Activated CD4-positive, alpha-beta T cell treated with anti-CD3 and anti-CD28 coated beads, Interleukin-2, amount 50 U/mL, for 1 hour (primary cell): ENCODE results near the gene F9.
"Not testable (repeated sequence)": the region's sequence is repeated elsewhere in the genome, so short reads cannot be mapped to it uniquely, and the experiment has no call there.

Experiments used
- DNase-seq: peaks from one replicate; pipeline ENCODE4 v3.0.0-alpha.2; 2020

F9 gene

DNA sequence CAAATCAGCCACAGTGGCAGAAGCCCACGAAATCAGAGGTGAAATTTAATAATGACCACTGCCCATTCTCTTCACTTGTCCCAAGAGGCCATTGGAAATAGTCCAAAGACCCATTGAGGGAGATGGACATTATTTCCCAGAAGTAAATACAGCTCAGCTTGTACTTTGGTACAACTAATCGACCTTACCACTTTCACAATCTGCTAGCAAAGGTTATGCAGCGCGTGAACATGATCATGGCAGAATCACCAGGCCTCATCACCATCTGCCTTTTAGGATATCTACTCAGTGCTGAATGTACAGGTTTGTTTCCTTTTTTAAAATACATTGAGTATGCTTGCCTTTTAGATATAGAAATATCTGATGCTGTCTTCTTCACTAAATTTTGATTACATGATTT, at the start of gene F9:
Gene F9 (plus strand): TSS at position 190 of the 400 bp plus-strand sequence. CDS start 26 bp downstream, at position 216.
- no peak for DNase-seq

DNA sequence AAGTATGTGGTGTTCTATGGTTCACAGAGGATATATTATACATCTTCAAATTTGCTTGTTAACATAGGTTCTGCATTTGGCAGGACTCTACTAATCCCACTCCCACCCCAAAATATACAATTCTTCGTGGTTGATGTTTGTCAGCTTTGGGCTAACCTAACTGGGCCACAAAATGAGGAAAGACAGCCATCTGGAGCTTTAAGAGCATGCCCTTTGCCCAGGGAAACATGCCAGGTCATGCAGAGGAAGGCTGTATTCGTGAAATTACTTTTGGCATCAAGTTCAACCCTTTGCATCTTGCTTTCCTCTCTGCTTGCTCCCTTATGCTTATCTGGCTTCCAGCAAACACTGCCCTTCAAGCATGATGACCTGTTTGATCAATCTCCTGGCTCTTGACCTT, 46.8 kb upstream of the F9 start:
- no peak for DNase-seq

DNA sequence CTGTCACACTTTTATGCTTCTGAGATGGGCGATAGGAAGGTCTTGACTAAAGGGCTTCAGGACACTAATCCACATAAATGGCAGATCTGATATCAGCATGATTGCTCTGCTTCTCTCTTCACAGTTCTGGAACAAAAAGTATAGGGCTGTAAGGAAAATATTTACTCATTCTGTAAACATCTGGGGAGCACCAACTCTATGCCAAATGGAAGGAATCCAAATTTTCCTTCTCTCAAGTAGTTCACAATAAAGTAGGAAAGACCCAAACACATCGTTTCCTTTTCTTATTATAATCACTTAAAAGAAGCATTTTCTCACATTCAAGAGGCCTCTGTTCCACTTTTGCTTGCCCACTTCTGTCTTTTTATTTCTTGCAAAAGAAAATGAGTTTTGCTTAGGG, 45.9 kb upstream of the F9 start:
- no peak for DNase-seq

DNA sequence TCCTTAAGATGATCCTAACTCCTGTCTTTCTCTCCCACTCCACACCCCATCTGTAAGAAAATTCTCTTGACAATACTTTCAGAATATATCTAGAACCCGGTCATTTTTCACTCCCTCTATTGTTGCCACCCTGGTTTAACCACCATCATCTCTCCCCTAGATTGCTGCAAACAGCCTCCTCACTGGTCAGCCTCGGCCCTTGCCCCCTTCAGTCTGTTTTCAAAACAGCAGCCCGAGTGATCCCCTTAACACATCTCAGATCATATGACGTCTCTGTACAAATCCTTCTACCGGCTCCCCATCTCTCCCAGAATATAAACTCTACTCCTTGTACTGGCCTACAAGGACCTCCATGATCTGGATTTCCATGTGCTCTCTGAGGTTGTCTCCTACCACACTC, 35.2 kb upstream of the F9 start:
- DNase-seq: no peak

DNA sequence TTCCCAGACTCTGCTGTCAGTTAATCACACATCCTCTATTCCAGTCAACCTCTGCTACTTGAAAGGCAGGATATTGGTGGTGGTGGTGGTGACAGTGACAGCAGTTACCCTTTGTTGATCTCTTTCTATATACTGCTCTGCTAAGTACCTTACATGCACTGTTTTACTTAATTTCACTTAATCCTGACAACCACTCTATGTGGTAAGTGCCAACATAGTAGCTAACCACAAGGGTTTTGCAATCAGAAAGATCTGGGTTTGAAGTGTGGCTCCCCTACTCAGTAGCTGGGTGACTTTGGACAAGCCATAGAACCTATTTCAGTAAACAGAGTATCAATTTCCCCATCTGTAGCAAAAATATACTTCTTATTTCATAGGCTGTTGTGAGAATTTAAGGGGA, 24.2 kb upstream of the F9 start:
- DNase-seq: no peak

DNA sequence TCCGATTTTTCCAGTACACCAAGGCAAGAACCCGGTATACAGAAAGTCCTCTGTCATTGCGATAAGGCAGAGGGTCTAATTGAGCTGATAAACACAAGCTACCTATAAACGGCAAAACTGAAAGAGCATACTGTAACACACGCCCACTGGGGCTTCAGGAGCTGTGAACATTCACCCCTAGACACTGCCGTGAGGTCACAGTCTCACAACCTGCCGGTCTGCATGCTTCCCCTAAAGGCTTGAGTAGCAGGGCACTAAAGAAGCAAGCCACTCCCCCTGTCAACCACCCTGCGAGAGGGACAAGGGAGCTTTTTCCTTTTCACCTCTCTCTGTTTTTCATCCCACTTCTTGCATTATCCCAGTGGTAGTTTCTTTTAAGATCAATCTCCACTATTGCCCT, 22.4 kb upstream of the F9 start:
- no peak for DNase-seq

DNA sequence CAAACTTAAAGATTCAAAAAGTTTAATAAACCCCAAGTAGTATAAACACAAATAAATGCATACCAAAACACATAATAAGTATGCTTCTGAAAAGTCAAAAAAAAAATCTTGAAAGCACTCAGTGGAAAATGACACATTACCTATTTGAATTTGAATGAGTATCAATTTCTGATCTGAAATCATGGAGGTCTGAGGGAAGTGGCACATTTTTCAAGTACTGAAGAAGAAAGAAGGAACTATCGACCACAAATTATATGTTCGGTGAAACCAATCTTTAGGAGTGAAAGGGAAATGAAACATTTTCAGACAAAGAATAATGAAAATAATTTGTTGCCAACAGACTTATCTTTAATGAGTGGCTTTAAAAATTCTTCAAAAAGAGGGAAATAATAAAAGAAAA, 12.1 kb upstream of the F9 start:
- no peak for DNase-seq

DNA sequence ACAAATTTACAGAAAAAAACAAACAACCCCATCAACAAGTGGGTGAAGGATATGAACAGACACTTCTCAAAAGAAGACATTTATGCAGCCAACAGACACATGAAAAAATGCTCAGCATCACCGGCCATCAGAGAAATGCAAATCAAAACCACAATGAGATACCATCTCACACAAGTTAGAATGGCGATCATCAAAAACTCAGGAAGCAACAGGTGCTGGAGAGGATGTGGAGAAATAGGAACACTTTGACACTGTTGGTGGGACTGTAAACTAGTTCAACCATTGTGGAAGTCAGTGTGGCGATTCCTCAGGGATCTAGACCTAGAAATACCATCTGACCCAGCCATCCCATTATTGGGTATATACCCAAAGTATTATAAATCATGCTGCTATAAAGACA, 1.7 kb upstream of the F9 start:
- not testable (repeated sequence) for DNase-seq

DNA sequence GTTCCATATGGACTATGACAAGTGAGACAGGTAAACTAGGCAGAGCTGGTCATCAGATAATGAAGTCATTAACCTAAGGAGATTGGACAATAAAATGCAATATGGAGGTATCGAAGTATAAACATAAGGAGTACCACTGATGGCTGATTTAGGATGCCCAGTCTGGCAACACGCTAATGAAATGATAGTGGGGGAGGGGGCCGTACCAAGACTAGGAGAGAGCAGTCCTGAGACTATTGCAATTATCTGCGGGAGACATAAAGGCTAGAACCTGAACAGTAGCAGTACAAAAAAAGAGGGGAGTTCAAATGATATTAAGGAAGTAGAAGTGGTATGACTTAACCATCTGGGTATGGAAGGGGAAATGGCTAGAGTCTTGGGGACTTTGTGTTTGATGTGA, 2.3 kb downstream of the F9 start:
- no peak for DNase-seq

DNA sequence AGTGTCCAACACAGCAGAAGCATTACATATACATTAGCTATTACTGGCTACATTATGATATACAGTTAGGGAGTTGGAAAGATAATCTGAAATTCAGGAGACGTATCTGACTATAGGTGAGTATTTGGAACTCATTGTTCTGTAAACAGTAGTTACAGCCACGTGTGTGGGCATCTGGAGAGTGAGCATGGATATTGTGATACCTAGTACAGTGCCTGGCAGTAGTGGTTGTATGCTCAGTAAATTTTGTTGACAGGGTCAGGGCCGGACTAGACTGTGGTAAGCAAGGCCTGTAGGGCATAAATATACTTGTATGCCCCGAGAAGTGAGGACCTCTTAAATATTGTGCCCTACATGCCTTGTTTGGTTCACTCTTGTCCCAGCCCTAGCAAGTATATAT, 2.9 kb downstream of the F9 start:
- DNase-seq: no peak

DNA sequence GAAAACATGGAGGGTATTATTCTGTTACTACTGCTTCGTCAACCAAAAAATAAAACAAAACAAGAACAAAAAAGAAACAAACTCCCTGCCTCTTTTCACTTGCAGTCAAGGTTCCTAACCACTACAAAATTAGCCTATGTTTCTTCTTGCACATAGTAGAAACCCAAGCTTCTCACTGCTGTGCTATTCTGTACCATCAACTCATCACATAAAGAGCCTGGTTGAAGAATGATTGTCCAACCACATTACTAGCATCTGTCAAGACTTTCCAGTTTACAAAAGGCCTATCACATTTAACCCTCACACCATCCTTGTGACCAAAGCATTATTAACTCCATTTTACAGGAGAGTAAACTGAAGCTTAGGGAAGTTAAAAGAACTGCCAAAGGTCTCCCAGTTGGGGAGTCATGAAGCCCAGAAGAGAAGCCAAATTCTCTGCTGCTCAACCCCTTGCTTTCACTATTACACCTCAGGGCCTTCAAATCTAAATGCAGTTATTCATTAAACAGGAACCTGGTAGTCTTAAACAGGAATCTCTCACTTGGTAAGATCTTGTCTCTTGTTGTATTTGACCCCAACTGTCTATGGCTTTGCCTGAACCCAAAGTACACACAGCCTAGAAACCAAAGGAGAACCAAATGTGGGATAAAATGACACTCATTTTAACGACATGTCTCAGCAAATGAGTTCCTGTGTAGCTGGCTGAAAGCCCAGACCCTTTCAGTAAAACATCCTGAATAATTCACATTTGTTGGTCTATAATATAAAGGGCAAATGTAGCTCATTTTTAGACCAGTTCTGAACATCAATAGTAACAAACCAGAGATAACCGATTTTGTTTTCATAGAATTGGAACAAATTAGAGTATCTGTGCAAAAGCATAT, 8.6 kb downstream of the F9 start:
- no peak for DNase-seq

DNA sequence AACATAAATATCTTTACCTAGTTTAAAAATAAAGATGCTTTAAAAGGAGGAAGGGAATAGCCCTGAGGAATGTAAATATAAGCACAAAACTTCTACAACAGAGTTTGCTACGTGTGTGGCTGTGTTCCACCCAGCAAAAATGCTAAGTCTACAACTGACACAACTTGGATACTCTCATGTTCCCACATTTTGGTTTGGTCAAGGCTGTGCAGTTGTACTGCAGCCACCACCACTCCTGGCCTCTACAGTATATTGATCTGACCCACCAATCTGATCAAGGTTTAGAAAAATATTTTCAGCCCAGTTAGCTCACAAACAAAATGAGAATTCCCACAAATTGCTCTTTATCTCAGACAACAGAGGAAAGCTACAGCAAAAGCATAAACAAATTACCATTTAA, 12.1 kb downstream of the F9 start:
- DNase-seq: no peak

DNA sequence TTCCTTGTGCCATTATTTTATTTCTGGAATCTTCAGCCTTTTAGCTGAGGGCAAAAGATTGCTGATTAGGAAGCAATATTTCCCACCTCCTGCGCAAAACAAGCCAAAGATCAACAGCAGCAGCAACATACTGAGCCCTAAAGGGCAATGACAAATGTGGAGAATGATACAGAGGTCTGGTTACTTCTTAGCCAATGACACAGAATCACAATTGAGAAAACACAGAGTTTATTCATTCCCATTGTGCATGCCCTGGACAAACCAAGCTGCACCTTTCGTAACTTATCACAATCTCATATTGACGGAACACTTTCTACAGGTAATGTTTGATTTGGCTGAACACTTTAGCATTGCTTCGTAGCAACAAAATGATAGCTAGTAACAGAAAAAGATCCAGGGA, 13.4 kb downstream of the F9 start:
- DNase-seq: no peak

DNA sequence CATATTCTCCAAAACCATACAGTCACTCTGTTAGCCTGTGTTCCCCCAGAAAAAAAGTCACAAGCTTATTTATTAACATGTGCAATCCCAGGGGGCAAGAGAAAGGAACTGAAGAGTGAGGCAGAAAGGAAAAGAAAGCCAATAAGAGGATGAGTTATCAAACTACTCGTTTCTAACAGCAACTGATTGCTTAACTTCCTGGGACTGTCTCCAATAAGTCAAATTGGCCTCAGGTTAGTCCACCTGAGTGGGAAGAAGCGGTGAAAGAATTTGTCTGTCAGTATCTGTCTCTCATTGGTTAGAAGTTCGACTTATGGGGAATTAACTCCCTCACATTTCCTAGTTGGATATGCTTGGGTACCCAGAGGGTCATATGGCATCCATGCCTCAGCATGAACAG, 14.1 kb downstream of the F9 start:
- no peak for DNase-seq

DNA sequence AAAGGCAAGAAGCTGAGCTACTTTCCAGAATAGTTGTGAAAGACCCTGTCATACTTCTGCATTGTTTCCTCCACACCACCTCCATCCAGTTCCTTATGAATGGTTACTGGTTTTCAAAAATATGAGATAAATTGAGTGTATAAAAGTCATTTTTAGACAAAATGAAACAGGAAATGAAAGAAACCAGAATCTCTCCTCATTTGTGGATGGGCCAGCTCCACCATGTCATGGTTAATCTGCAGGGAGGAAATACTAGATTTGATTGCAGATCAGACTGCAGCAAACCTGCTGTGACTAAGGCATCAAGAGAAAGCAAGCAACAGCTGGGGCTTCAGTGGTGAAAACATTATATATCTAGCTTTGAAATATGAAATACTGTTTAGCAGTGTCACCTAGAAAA, 23.8 kb downstream of the F9 start:
- no peak for DNase-seq

DNA sequence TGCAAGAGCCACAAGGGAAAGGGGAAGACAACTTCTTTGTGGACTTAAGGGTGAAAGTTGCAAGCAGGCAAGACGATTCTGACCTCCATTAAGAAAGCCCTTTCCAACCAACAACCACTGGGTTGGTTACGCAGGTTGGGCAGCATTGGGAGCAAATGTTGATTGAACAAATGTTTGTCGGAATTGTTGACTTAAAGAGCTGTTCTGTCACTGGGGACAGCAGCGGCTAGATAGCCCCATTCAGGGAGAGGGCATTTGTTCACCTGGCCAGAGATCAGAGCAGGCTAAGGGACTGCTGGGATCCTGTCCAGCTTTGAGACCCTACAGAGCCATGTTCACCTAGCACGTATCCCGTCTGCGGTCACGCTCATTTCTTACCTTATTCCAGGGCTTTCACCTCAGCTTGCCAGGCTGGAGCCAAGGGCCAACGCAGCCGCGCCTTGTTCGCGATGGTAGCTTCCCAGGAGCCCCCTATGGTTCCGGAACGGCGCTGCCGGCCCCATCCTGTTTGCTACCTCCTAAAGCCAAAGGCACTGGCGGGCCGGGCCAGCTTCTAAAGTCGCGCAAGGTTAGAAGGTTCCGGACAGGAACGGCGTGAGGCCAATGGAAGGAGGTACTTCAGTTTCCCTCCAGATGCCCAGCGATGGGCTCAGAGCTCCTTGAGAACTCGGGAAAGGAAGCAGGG, 24.6 kb downstream of the F9 start:
- DNase-seq: no peak

DNA sequence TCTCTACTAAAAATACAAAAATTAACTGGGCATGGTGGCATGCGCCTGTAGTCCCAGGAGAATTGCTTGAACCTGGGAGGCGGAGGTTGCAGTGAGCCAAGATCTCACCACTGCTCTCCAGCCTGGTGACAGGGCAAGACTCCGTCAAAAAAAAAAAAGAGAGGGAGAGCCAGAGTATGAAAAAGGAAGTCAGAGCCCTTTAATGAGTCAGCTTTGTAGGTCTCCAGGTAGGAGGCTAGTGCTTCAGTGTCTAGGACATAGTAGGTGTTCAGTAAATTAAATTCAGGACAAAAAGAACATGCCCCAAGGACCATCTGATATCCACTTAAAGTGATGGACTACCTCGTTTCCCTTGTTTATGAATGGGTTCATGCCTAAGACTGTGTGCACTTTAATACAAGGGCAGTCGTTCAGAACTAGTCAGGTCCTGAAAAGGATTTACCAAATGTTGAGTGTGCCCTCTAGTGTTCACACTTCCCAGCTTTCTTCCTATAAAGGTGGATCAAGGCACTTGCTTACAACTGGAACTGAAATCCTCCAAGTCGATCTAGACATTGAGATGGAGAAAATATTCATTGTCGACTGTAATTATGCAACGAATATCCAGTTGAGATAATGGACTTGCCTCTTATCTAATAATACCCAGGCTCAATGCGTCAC, 29.0 kb downstream of the F9 start:
- no peak for DNase-seq

DNA sequence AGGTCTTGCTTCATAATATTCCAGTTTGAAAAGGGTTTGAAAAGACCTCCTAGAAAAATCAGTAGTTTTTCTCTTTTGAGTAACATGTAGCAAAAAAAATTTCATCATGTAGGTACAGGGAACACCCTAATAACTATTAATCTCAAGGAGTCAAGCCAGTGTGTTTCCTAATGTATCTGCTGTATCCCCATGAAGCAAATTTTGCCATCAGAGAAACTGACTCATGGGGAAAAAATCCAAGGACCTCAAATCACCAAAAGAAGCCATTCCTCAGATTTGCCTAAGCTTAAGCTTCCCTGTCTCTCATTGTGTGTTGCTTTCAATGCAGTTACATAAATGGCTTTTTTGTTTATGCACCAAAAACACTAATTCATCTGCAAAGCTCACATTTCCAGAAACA, 29.7 kb downstream of the F9 start:
- DNase-seq: no peak

DNA sequence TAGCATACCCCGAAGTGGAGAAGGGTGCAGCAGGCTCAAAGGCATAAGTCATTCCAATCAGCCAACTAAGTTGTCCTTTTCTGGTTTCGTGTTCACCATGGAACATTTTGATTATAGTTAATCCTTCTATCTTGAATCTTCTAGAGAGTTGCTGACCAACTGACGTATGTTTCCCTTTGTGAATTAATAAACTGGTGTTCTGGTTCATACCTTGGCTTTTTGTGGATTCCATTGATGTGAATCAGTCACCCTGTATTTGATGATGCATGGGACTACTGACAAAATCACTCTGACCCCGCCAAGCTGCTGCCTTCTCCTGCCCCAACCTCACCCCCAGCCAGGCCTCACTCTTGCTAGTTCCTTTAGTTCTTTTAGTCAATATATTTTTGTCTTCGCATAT, 32.7 kb downstream of the F9 start:
- DNase-seq: no peak

DNA sequence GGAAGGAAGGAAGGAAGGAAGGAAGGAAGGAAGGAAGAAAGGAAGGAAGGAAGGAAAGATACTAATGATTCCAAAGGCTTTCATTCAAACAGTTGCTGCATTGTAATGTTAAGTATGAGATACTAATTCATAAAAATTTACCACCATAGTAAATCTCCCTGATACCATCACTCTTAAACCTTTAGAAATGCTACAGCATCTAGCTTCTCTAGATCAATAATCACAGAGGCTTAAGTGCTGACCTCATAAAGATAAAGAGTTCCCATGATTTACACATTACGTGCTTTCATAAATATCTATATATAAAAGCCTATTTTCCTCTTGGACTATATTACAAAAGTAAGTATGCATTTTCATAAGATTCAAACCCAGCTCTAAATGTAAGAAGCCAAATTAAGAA, 36.4 kb downstream of the F9 start:
- DNase-seq: no peak

DNA sequence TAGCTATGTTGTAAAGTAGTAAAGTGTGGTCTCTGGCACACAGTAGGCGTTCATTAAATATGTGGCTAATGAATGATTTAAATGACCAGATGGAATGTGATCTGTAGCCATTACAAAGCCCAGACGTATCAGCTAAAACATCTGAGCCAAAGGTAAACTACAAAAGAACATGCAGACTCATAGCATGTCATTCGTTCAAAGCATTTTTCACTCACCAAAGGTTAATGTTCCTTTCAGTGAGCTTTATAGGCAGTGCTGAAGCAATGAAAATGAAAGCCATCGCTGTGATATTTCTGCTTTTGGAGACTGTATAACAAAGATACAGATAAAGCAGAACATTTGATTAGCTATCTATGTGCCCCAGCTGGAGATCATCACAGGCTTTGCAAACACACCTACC, 50.5 kb downstream of the F9 start:
- DNase-seq: no peak

DNA sequence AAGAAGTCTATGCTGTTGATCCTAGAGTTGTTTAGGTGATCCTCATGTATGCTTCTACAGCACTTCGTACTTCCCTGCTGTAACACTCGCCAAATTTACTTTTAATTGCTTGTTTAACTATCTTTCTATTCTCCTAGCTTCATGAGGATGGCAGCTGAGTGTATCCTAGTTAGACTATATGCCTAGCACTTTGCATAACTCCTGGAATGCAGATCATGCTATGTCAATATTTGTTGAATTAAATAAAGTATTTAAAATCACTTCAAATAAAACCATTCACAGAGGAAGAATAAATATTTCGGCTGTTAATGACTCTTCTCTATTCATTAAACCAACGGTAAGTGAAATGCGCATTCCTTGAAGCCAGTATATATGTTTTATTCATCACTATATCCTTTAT, 55.1 kb downstream of the F9 start:
- DNase-seq: no peak

DNA sequence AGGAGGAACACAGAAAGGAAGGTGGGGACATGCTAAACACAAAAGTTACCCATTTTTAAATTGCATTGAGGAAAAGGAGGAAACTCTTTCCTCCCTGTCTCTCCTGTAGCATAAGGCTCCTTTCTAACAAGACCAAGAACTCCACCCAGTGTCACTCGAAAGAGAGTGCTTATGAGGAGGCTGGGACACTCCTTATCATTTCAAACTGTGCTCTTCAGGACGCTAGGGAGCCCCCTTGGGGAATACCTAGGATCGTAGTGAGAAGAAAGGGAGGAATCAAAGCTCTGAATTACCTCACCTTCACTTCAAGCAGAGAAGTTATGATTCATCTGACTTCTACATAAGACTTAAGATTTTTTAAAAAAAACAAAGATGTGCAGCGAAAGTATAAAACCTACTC, 65.5 kb downstream of the F9 start:
- DNase-seq: no peak

DNA sequence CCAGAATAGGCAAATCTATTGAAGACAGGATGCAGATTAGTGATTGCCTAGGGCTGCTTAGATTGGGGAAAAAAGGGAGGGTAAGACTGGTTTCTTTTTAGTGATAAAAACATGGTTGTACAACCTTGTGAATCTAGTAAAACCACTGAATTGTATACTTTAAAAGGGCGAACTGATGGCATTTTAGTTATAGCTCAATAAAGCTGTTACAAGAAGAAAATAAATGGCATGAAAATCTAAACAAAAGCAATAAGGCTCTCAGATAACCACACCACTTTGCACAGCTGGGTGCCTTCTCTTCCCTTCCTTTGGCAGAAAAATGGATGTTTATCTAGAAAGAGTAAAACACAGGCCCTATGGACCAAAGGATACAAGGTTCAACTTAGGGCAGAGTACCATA, 69.6 kb downstream of the F9 start:
- DNase-seq: no peak
